Measurements from ENCODE around the gene NPPA.

Gene NPPA

DNA sequence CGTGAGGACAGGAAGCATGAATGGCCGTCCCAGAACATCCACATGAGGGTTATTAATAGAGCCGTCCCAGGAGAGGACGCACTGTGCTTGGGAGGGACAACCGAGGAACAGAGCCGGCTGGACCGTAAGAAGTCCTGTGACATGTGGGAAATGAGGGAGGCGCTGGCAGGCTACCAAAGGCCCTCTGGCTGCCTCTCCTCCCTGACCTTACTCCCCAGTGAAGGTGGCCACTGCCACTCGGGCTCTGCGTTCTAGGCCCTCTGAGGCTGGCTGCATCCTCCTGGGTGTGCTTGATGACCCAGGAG, 26.6 kb upstream of the NPPA start:
- no peak overlapping the region for H3K4me3 ChIP-seq (ENCODE audit: low read depth, low read length)
- no peak for DNase-seq (ENCODE audit: low read depth)
- TF ChIP-seq, protein P1, sequence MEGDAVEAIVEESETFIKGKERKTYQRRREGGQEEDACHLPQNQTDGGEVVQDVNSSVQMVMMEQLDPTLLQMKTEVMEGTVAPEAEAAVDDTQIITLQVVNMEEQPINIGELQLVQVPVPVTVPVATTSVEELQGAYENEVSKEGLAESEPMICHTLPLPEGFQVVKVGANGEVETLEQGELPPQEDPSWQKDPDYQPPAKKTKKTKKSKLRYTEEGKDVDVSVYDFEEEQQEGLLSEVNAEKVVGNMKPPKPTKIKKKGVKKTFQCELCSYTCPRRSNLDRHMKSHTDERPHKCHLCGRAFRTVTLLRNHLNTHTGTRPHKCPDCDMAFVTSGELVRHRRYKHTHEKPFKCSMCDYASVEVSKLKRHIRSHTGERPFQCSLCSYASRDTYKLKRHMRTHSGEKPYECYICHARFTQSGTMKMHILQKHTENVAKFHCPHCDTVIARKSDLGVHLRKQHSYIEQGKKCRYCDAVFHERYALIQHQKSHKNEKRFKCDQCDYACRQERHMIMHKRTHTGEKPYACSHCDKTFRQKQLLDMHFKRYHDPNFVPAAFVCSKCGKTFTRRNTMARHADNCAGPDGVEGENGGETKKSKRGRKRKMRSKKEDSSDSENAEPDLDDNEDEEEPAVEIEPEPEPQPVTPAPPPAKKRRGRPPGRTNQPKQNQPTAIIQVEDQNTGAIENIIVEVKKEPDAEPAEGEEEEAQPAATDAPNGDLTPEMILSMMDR (IDR thresholded peaks at IDR 0.05; ENCODE audit: insufficient read depth, low read depth, low read length, missing control alignments) = no peak

DNA sequence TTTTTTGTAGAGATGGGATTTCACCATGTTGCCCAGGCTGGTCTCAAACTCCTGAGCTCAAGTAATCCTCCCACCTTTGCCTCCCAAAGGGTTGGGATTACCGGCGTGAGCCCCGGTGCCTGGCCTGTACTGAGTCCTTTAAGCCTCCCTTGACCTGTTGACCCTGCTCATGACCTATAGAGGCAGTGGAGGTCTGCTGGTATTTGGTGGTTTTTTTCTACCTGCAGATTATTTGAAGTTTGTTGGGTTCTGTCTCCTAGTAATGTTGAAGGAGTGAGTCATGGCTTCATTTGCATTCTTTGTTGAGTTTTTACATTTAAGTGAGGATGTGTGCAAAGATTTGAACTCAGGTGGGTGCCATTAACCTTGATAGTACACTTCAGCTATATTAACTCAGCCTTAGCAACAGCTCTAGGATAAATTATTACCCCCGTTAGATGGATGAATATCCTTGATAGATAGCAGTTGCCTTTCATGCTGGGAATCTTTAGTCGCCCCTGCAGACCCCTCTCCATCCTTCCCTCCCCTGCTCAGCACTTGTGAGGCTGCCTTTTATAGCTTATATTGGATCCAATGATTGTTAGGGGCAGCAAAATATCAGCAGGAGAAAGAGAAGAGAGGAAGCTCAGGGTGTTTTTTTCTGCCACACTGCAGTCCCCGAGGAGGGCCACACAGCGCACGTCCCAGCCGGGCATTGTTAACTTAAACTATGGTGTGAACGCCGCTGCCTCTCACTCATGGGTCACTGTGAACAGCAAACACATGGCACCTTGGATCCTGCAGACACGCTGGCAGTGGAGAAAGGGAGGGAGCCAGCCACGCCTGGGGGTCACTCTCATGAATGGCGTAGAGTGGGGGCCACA, 26.0 kb upstream of the NPPA start:
- TF ChIP-seq, protein P1 (IDR thresholded peaks at IDR 0.05; ENCODE audit: insufficient read depth, low read depth, low read length, missing control alignments) = no peak
- H3K4me3 ChIP-seq (ENCODE audit: low read depth, low read length) = no peak overlapping the region
- no peak for DNase-seq (ENCODE audit: low read depth)

DNA sequence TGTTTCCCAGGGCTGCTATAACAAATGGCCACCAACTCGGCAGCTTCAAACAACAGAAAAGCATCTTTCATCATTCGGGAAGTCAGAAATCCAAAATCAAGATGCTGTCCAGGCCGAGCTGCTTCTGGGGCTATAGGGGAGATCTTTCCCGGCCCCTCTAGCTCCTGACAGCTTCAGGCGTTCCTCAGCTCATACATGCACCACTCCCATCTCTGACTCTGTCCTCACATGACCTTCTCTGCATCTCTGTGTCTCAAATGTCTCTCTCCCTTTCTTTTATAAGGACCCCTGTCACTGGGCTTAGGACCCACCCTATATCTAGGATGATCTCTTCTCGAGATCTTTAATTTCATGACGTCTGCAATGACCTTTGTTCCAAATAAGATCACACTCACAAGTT, 25.0 kb upstream of the NPPA start:
- TF ChIP-seq, protein P1 (IDR thresholded peaks at IDR 0.05; ENCODE audit: insufficient read depth, low read depth, low read length, missing control alignments) = no peak
- no peak overlapping the region for H3K4me3 ChIP-seq (ENCODE audit: low read depth, low read length)
- no peak for DNase-seq (ENCODE audit: low read depth)

DNA sequence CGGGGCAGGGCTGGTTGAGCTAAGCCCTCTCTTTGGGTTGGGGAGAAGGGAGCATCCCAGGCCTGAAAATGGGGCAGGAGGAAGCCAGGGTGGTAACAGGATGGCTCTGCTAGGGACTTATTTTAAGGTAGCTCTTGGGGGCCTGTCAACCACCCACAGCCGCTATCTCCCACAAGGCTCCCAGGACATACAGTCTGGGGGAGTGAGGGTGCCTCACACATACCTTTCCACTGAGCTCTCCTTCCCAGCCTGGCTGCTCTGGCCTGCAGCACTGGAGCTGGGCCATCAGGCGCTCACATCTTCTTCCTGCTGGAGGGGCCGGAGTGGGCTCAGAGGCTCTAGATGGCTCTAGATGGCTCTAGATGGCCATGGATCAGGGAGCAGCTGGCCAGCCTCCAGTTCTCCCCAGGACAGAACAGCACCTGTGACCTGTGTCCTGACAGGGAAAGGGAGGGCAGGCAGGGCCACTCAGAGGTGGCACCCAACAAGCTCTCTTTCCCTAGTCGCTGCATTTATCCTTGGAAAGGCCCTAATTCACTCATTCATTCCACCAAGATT, 22.1 kb upstream of the NPPA start:
- no peak overlapping the region for H3K4me3 ChIP-seq (ENCODE audit: low read depth, low read length)
- TF ChIP-seq, protein P1 (IDR thresholded peaks at IDR 0.05; ENCODE audit: insufficient read depth, low read depth, low read length, missing control alignments) = no peak
- DNase-seq (ENCODE audit: low read depth) = no peak

DNA sequence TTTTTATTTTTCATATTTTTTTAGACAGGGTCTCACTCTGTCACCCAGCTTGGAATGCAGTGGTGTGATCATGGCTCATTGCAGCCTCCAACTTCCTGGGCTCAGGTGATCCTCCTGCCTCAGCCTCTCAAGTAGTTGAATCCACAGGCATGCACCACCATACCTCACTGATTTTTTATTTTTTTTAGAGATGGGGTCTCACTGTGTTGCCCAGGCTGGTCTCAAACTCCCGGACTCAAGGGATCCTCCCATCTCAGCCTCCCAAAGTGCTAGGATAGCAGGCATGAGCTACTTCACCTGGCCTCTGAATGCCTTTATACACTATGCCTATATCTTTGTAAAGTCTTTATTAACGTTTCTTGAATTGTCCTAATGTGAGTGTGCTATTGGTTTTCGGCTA, 21.5 kb upstream of the NPPA start:
- no peak for DNase-seq (ENCODE audit: low read depth)
- no peak overlapping the region for H3K4me3 ChIP-seq (ENCODE audit: low read depth, low read length)

DNA sequence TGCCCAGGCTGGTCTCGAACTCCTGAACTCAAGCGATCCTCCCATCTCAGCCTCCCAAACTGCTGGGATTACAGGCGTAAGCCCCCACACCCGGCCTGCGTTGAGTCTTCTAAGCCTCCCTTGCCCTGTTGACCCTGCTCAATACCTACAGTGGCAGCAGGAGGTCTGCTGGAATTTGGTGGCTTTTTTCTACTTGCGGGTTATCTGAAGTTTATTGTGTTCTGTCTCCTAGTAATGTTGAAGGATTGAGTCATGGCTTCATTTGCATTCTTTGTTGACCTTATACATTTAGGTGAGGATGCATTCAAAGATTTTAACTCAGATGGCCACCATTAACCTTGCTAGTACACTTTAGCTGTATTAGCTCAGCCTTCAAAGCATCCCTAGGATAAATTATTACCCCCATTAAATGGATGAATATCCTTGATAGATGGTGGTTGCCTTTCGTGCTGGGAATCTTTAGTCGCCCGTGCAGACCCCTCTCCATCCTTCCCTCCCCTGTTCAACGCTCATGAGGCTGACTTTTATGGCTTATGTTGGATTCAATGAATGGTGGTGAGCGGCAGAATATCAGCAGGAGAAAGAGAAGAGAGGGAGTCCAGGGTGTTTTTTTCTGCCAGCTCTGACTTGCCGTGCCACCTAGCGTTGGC, 20.9 kb upstream of the NPPA start:
- TF ChIP-seq, protein P1 (IDR thresholded peaks at IDR 0.05; ENCODE audit: insufficient read depth, low read depth, low read length, missing control alignments) = no peak
- H3K4me3 ChIP-seq (ENCODE audit: low read depth, low read length) = no peak overlapping the region
- DNase-seq (ENCODE audit: low read depth) = no peak

More for the DNA sequence above, 21.5 kb upstream of the NPPA start:
- TF ChIP-seq, protein P1 (IDR thresholded peaks at IDR 0.05; ENCODE audit: insufficient read depth, low read depth, low read length, missing control alignments) = no peak

All from GM12865 (cell line).